PC-3 (cell line): ENCODE results near the gene PLLP. TPM values are rescaled to one million over a fixed set of nuclear protein-coding genes. Genes with fewer than 3 reads are reported as not detected.

Source experiments
- ATAC-seq: fragments of 200-7000 bp; cut with Tn5 transposase; 2 replicates; pipeline ENCODE4 v1.9.1; 2020; ENCODE audit warnings: mild to moderate bottlenecking, moderate library complexity
- BruUV-seq: library from RNA; stranded (reverse); fragments of 400-500 nt; replicated peaks from 2 replicates; lab custom pipeline; 2021; lab: Mats Ljungman, UMichigan
- CTCF ChIA-PET: fragments of 300-600 bp; sonication (Branson Sonifier 250); formaldehyde crosslinking; loops from one replicate; lab custom pipeline; 2022; ENCODE audit warnings: antibody characterized with exemption; lab: Charles Lee
- POLR2A ChIA-PET: fragments of 300-600 bp; sonication (Branson Sonifier 250); formaldehyde crosslinking; loops from one replicate; lab custom pipeline; 2022; ENCODE audit warnings: antibody characterized with exemption; ENCODE audit not compliant: unreplicated experiment; lab: Charles Lee
- DNase-seq: peaks from one replicate; pipeline ENCODE4 v3.0.0-alpha.2; 2015
- H2AFZ ChIP-seq: fragments of 300-600 bp; sonication (generic); 2 replicates; pipeline ENCODE4 v1.6.0; 2016; ENCODE audit warnings: antibody characterized with exemption, low read length
- H3F3A ChIP-seq: fragments of 300-600 bp; sonication (generic); one replicate; pipeline ENCODE4 v1.6.0; 2017; ENCODE audit warnings: antibody characterized with exemption, low read length, control low read depth, mild to moderate bottlenecking; ENCODE audit not compliant: unreplicated experiment
- H3K27ac ChIP-seq: fragments of 300-600 bp; sonication (generic); 2 replicates; pipeline ENCODE4 v1.5.1; 2016; ENCODE audit warnings: mild to moderate bottlenecking, low read length
- H3K27me3 ChIP-seq: fragments of 300-600 bp; sonication (generic); 2 replicates; pipeline ENCODE4 v1.6.1; 2016; ENCODE audit warnings: low read length, mixed read lengths
- H3K36me3 ChIP-seq: fragments of 300-600 bp; sonication (generic); 2 replicates; pipeline ENCODE4 v1.6.1; 2016; ENCODE audit warnings: low read depth, mixed run types, low read length, mixed read lengths
- H3K4me1 ChIP-seq: fragments of 300-600 bp; sonication (generic); 2 replicates; pipeline ENCODE4 v1.5.1; 2016; ENCODE audit warnings: low read length; ENCODE audit not compliant: insufficient read depth
- H3K4me2 ChIP-seq: fragments of 300-600 bp; sonication (generic); 2 replicates; pipeline ENCODE4 v1.6.0; 2016; ENCODE audit warnings: low read length
- H3K4me3 ChIP-seq: fragments of 300-600 bp; sonication (generic); 2 replicates; pipeline ENCODE4 v1.5.1; 2016; ENCODE audit warnings: mild to moderate bottlenecking, low read length, mixed read lengths
- H3K79me2 ChIP-seq: fragments of 300-600 bp; sonication (generic); 2 replicates; pipeline ENCODE4 v1.6.1; 2017; ENCODE audit warnings: low read length, mixed read lengths
- H3K9ac ChIP-seq: fragments of 300-600 bp; sonication (generic); 2 replicates; pipeline ENCODE4 v1.6.0; 2016; ENCODE audit warnings: mild to moderate bottlenecking, low read length
- H3K9me2 ChIP-seq: fragments of 300-600 bp; sonication (generic); replicated peaks from 2 replicates; pipeline ENCODE4 v1.6.1; 2016; ENCODE audit warnings: mixed run types, low read length, mixed read lengths
- H3K9me3 ChIP-seq: fragments of 300-600 bp; sonication (generic); 2 replicates; pipeline ENCODE4 v1.6.1; 2016; ENCODE audit warnings: low read length, mixed read lengths
- H4K20me1 ChIP-seq: fragments of 300-600 bp; sonication (generic); 2 replicates; pipeline ENCODE4 v1.6.1; 2016; ENCODE audit warnings: low read length, mixed read lengths
- CTCF ChIP-seq: fragments of 300-600 bp; sonication (generic); conservative IDR thresholded peaks from 2 replicates; pipeline ENCODE4 v1.5.1; 2017; ENCODE audit warnings: antibody characterized with exemption, low read depth, mild to moderate bottlenecking, low read length
- EZH2 ChIP-seq: fragments of 300-600 bp; sonication (generic); IDR thresholded peaks from one replicate; pipeline ENCODE4 v1.6.1; 2017; ENCODE audit warnings: antibody characterized with exemption, mild to moderate bottlenecking, low read length; ENCODE audit not compliant: unreplicated experiment
- EZH2phosphoT487 ChIP-seq: fragments of 300-600 bp; sonication (generic); IDR thresholded peaks from 2 replicates; pipeline ENCODE4 v1.6.1; 2018; ENCODE audit warnings: mild to moderate bottlenecking, antibody characterized with exemption, low read length, borderline replicate concordance
- intact Hi-C: fragments of 100-400 bp; cut with micrococcal nuclease; formaldehyde crosslinking; loops from 2 replicates; pipeline ENCODE4 v1.9.0; 2023
- total RNA-seq: library from RNA; depleted of rRNA; stranded (reverse); fragments of >200 nt; gene quantifications from 2 replicates; pipeline ENCODE4 v1.2.3, GENCODE V29; 2014

The PLLP gene
- total RNA-seq, 1 experiment from 2014 or later, result 1.6 TPM

GRCh38 chr16:57313509-57313908 lies 29.0 kb upstream of the PLLP start:
- ATAC-seq (no peak), DNase-seq (no peak)
- H3K4me2 ChIP-seq, result no peak overlapping the region
- no peaks in the 10 kb centered on the region for H3K36me3 ChIP-seq
- no peaks in the 10 kb centered on the region for H3K9me2 ChIP-seq
- no peaks in the 10 kb centered on the region for H3K27me3 ChIP-seq
- H3K79me2 ChIP-seq, result no peaks in the 10 kb centered on the region
- ChIA-PET CTCF (no interaction called here), POLR2A (no interaction called here)
- intact Hi-C loops, result no loop called here
- H2AFZ ChIP-seq, result no peak overlapping the region
- no peak overlapping the region for H3K9ac ChIP-seq
- H3F3A ChIP-seq, result no peaks in the 10 kb centered on the region
- H3K4me3 ChIP-seq, result no peak overlapping the region
- H4K20me1 ChIP-seq, result no peaks in the 10 kb centered on the region
- peaks cover 18% of the 10 kb centered on the region for H3K4me1 ChIP-seq
- no TSS peak for BruUV-seq
- no peaks in the 10 kb centered on the region for H3K9me3 ChIP-seq
- no peak overlapping the region for H3K27ac ChIP-seq
- no peak for TF ChIP-seq CTCF
- no peak for TF ChIP-seq EZH2phosphoT487
- no peak for TF ChIP-seq EZH2

- Histone ChIP-seq H3K79me2 (no peaks in the 10 kb centered on the region), H3K27me3 (no peaks in the 10 kb centered on the region), H3F3A (no peaks in the 10 kb centered on the region), H4K20me1 (no peaks in the 10 kb centered on the region), H2AFZ (no peak overlapping the region), H3K4me2 (no peak overlapping the region), H3K36me3 (no peaks in the 10 kb centered on the region), H3K9ac (no peak overlapping the region), H3K27ac (no peak overlapping the region), H3K9me2 (no peaks in the 10 kb centered on the region), H3K4me3 (no peak overlapping the region), H3K9me3 (no peaks in the 10 kb centered on the region), H3K4me1 (peaks cover 5% of the 10 kb centered on the region; the same call in 1 of the 2 replicates)
- POLR2A ChIA-PET, result no interaction called here
- DNase-seq (no peak), ATAC-seq (no peak)
- CTCF ChIA-PET, result no interaction called here
- BruUV-seq, result no TSS peak
- TF ChIP-seq EZH2, result no peak
- no peak for TF ChIP-seq EZH2phosphoT487
- TF ChIP-seq CTCF, result no peak
- intact Hi-C loops, result no loop called here
Measured at GRCh38 chr16:57310801-57311200, 26.3 kb upstream of the PLLP start.

- Histone ChIP-seq H3K9me2 (no peaks in the 10 kb centered on the region), H3K4me1 (peaks cover 13% of the 10 kb centered on the region), H4K20me1 (no peaks in the 10 kb centered on the region), H3K36me3 (no peaks in the 10 kb centered on the region), H2AFZ (no peak overlapping the region), H3F3A (no peaks in the 10 kb centered on the region), H3K79me2 (no peaks in the 10 kb centered on the region), H3K9me3 (no peaks in the 10 kb centered on the region), H3K4me2 (no peak overlapping the region), H3K4me3 (no peak overlapping the region), H3K9ac (no peak overlapping the region), H3K27ac (no peak overlapping the region), H3K27me3 (no peaks in the 10 kb centered on the region)
- no TSS peak for BruUV-seq
- ATAC-seq, result no peak
- TF ChIP-seq EZH2phosphoT487 (no peak), CTCF (no peak), EZH2 (no peak)
- POLR2A ChIA-PET, result no interaction called here
- intact Hi-C loops, result no loop called here
- CTCF ChIA-PET, result no interaction called here
- DNase-seq, result no peak
Measured at GRCh38 chr16:57308041-57308440, 23.6 kb upstream of the PLLP start.
